ENCODE results near the gene CPS1. TPM values are rescaled to one million over a fixed set of nuclear protein-coding genes. Genes with fewer than 3 reads are reported as not detected.

Gene CPS1
- total RNA-seq, 1 experiment from 2014 or later = 20.6 TPM

GRCh38 chr2:210657874-210658273 is 101.5 kb downstream of the CPS1 start:
- no peak overlapping the region for H3K27ac Mint-ChIP-seq (ENCODE audit: low read depth, unreplicated experiment)

DNA sequence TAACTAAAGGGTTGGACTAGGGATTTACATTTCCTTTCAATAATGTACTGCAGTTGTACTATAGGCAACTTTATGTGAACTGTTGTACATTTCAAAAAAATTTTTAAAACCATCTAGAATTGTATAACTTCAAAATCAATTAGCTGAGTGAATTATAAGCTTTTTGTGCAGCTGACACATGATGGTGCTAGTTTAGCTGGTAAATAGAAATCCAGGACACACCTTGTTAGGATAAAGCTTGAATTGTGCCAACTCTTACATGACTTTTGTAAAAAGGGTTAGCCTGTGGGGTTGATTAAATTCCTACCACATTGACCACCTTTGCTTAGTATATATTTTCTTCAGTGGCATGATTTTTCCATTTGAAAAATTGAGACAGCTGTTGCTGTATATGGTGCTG is 104.4 kb downstream of the CPS1 start:
- Mint-ChIP-seq H3K4me3 (ENCODE audit: unreplicated experiment) (no peak overlapping the region), H3K9me3 (ENCODE audit: unreplicated experiment) (peaks cover 12% of the 10 kb centered on the region), H3K27me3 (ENCODE audit: insufficient read depth, unreplicated experiment) (no peaks in the 10 kb centered on the region), H3K4me1 (ENCODE audit: insufficient read depth, unreplicated experiment) (no peaks in the 10 kb centered on the region), H3K27ac (ENCODE audit: low read depth, unreplicated experiment) (no peak overlapping the region), H3K36me3 (ENCODE audit: insufficient read depth, unreplicated experiment) (peaks cover 14% of the 10 kb centered on the region)
- CTCF ChIA-PET = interaction anchor here (0.6 to 0.8 kb wide), 2 partner anchors 158 to 195 kb away, joined by 4 read pairs; no protein-coding TSS in a partner anchor
- no peak for DNase-seq (ENCODE audit: unreplicated experiment)
- BruUV-seq (replicated peaks) = no TSS peak
- POLR2A ChIA-PET = no interaction called here
- intact Hi-C loops (cut with micrococcal nuclease) = no loop called here
- no peak for TF ChIP-seq CTCF (IDR thresholded peaks at IDR 0.05; ENCODE audit: unreplicated experiment)

More at GRCh38 chr2:210657874-210658273, 101.5 kb downstream of the CPS1 start:
- intact Hi-C loops (cut with micrococcal nuclease) = no loop called here
- DNase-seq (ENCODE audit: unreplicated experiment) = no peak
- H3K36me3 Mint-ChIP-seq (ENCODE audit: insufficient read depth, unreplicated experiment) = peaks cover 14% of the 10 kb centered on the region
- peaks cover 12% of the 10 kb centered on the region for H3K9me3 Mint-ChIP-seq (ENCODE audit: unreplicated experiment)
- TF ChIP-seq CTCF (IDR thresholded peaks at IDR 0.05; ENCODE audit: unreplicated experiment) = no peak
- H3K27me3 Mint-ChIP-seq (ENCODE audit: insufficient read depth, unreplicated experiment) = no peaks in the 10 kb centered on the region
- ChIA-PET POLR2A (no interaction called here), CTCF (interaction anchor here (0.7 kb wide), 1 partner anchor 95 kb away, joined by 3 read pairs; no protein-coding TSS in a partner anchor)
- H3K4me3 Mint-ChIP-seq (ENCODE audit: unreplicated experiment) = no peak overlapping the region
- no TSS peak for BruUV-seq (replicated peaks)
- no peaks in the 10 kb centered on the region for H3K4me1 Mint-ChIP-seq (ENCODE audit: insufficient read depth, unreplicated experiment)

GRCh38 chr2:210662560-210662959 is 106.2 kb downstream of the CPS1 start:
- CTCF ChIA-PET = interaction anchor here (0.6 to 1.1 kb wide), 5 partner anchors 27 to 553 kb away, joined by 3 to 5 read pairs (median 4); no protein-coding TSS in a partner anchor
- H3K9me3 Mint-ChIP-seq (ENCODE audit: unreplicated experiment) = peaks cover 12% of the 10 kb centered on the region

DNA sequence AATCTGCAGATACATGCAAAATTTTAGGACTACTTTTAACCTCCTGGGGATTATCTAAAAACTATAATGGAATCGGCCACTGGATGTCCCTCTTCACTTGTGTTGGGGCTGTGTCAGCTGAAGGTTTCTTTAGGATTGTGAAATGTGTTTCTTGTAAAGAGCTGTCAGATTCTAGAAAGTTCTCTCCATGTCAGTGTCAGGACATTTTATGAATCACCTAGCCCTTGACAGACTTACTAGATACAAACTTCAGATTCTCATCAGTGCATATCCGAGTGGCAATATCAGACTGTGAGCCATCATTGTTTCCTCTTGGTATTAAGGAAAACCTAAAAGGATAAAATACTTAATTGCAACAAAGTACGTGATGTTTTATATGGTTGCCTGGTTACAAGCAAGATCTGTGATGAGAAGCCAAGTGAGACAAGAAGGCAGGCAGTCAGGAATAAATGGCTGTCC is 107.3 kb downstream of the CPS1 start:
- intact Hi-C loops (cut with micrococcal nuclease) = loop anchor here (1.0 kb wide), 1 partner anchor 372 kb away; no protein-coding TSS in a partner anchor
- no peaks in the 10 kb centered on the region for H3K4me1 Mint-ChIP-seq (ENCODE audit: insufficient read depth, unreplicated experiment)
- no peak for TF ChIP-seq CTCF (IDR thresholded peaks at IDR 0.05; ENCODE audit: unreplicated experiment)
- DNase-seq (ENCODE audit: unreplicated experiment) = peak; percentile 26
- H3K4me3 Mint-ChIP-seq (ENCODE audit: unreplicated experiment) = no peak overlapping the region
- no peak overlapping the region for H3K27ac Mint-ChIP-seq (ENCODE audit: low read depth, unreplicated experiment)
- POLR2A ChIA-PET = no interaction called here
- H3K9me3 Mint-ChIP-seq (ENCODE audit: unreplicated experiment) = peaks cover 12% of the 10 kb centered on the region
- H3K27me3 Mint-ChIP-seq (ENCODE audit: insufficient read depth, unreplicated experiment) = no peaks in the 10 kb centered on the region
- H3K36me3 Mint-ChIP-seq (ENCODE audit: insufficient read depth, unreplicated experiment) = peaks cover 6% of the 10 kb centered on the region
- no TSS peak for BruUV-seq (replicated peaks)
- CTCF ChIA-PET = interaction anchor here (0.6 to 0.7 kb wide), 2 partner anchors 90 to 106 kb away, joined by 3 read pairs; no protein-coding TSS in a partner anchor

More at GRCh38 chr2:210662560-210662959, 106.2 kb downstream of the CPS1 start:
- POLR2A ChIA-PET = no interaction called here
- no peak for TF ChIP-seq CTCF (IDR thresholded peaks at IDR 0.05; ENCODE audit: unreplicated experiment)
- Mint-ChIP-seq H3K27me3 (ENCODE audit: insufficient read depth, unreplicated experiment) (no peaks in the 10 kb centered on the region), H3K36me3 (ENCODE audit: insufficient read depth, unreplicated experiment) (peaks cover 12% of the 10 kb centered on the region), H3K27ac (ENCODE audit: low read depth, unreplicated experiment) (no peak overlapping the region), H3K4me1 (ENCODE audit: insufficient read depth, unreplicated experiment) (no peaks in the 10 kb centered on the region), H3K4me3 (ENCODE audit: unreplicated experiment) (no peak overlapping the region)
- intact Hi-C loops (cut with micrococcal nuclease) = no loop called here
- no TSS peak for BruUV-seq (replicated peaks)
- no peak for DNase-seq (ENCODE audit: unreplicated experiment)

Measured in MCF 10A (cell line).